HG03575 (cell line): ENCODE data around the gene THADA.

Experiments used
- ATAC-seq: cut with Tn5 transposase; IDR thresholded peaks from one replicate; pipeline ENCODE4 v1.9.1; 2021; ENCODE audit not compliant: unreplicated experiment, insufficient number of reproducible peaks, low FRiP score; ENCODE audit errors: extremely low read depth

THADA gene

DNA sequence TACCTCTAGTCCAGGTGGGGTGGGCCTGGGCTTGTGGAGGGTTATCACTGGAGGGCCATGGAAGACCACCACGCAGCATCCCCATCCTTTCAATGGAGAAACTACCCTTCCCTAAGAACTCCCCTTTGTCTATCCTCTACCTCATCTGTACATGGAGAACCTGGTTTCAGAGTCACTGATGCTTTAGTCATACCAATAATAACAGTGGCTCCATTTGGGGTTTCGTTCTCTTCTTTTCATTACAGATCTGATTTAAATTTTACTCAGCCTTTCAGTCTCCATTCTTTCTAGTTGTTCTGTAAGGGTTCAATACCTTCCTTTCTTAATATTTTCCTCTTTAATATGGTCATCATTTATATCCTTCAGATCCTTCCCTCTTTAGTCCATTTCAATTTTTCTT, 314.8 kb downstream of the THADA start:
- no peak for ATAC-seq

GRCh38 chr2:43279317-43279840, 316.5 kb downstream of the THADA start:
- ATAC-seq, result no peak

- ATAC-seq, result no peak
Measured at GRCh38 chr2:43278564-43279220, 317.1 kb downstream of the THADA start.

DNA sequence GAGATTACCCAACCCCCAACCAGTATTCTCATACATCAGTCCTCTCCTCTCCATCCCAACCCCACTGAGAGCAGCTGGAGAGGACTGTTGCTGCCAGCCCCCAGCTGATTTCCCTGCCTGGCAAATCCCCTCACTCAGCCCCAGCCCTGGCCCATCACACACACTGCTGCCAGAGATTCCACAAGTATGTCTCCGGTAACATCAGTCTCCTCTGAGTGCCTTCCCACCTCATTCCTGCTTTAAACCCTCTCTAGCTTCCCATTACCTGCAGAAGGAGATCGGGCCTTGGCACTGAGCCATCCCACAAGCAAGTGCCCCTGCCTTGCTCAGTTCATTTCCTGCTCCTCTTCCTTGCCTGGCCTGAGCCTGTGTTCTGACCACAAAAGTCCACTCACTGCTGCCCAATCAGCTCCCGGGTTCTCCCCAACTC, 318.9 kb downstream of the THADA start:
- ATAC-seq, result no peak

DNA sequence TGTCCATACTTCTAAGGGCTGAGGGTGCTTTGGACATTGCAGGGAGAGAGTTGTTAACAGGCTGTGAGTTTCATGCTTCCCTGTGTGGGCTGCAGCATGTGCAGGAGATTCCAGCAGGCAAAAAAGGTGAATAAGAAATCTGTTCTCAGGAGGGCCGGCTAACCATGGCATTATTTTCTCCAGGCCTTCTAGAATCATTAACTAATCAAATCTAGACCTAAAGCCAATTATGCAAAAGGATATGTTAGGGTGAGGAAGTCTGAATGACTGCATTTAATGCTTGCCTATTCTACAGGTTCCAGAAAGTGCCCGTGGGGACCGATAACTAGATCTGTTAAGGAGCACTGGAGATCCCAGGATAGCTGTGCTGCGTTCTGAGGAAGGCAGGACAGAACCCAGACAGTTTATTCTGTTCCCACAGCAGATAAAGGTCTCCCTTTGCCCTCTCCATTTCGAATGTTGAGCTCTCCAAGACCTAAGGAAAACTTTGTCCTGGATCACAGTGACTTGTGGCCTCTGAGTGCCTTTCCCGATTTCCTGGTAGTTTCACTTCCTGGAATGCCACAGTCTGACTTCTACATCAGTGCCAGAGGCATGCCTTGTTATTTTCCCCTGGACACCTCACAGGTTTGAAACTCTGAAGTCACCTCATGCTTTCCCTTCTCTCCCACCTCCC, 319.4 kb downstream of the THADA start:
- no peak for ATAC-seq

DNA sequence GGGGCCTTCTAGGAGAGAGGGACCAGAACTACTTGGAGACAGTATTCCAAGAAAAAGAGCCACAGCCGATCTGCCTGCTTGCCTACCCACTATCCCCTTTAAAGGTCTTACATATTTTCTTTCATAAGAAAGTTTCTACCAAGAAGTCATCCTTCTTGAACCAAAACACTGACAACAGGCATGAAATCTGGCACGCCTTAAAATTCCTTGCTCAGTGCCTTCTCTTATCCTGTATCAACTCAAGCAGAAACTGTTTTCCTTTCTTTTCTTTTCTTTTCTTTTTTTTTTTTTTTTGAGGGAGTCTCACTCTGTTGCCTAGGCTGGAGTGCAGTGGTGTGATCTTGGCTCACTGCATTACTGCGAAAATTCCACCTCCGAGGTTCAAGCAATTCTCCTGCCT, 321.1 kb downstream of the THADA start:
- no peak for ATAC-seq

DNA sequence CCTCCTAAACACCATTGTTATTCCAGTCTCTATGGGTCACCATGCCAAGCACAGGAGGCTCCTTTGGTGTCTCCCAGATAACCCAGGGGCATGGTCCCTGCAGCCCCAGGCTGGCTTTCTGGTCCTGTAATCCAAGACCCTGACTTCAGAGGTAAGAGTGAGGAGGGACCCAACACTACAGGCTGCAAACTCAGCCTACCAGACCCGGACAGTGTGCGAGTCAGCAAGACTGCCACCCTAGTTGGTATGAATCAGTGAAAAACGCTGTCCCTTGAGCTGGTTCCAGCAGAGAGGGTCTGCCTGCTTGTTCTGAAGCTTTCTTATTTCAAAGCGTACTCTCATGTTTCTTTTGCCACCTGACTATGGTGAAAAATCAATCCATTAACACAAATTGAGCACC, 321.8 kb downstream of the THADA start:
- ATAC-seq, result no peak

DNA sequence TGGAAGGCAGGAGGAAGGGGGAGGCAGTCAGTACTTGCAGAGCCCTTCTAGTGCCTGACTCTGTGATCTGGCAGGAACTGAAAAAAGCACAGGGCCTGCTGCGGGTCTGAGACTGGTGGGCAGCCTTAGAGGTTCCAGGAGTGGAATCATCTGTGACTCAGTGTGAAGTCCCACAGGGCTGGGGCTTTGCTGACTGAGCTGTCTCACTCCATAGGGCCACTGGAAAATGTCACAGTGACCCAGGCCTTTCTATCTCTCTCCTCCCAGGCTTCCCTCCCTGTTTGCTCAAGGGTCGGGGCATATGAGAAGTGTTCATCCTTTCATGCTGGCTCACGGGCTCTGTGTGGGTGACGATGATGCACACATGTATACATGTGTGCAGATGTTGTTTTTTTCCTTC, 322.3 kb downstream of the THADA start:
- ATAC-seq, result no peak

DNA sequence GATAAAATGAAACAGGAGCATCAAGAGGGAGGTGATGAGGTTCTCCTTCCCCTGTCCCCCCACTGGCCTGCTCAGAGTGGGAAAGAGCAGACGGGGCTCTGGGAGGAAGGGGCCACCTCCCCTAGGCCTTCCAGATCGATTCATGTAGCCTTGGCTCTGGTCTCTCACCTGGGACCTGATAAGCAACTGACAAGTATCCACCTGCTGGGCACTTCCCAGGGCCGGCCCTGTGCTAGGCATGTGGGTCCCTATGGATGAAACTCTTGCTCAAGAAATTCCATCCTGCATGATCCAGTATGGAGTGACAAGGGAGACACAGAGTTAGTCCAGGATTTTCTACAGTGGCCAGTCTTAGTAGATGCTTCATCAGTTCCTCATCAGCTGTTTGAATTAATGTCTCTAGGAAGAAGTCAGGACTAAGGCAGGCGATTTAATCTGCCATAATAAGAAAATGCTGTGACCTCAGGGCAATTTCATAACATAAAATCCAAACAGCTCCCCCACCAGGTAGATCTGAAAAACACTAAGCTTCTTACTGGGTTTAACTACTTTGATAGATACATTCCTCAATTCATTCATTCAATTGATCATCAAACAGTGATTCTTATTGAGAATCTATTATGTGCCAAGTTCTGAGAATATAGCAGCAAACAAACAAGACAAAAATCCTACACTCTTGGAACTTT, 324.8 kb downstream of the THADA start:
- ATAC-seq, result no peak

DNA sequence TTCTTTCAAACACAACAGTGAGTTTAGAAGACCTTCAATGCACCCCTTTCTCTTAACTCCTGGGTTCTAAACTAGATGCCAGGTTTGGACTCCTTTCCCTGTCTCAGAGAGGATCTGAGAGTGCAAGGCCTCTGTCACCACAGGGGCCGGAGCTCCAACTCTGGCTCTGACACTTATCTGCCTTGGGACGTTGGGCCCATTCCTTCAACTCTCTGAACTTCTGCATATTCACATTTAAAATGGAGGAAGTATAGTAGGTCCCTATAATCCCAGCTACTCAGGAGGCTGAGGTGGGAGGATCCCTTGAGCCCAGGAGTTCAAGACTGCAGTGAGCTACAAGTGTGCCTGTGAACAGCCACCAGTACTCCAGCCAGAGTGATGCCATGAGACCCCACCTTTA, 325.4 kb downstream of the THADA start:
- no peak for ATAC-seq

DNA sequence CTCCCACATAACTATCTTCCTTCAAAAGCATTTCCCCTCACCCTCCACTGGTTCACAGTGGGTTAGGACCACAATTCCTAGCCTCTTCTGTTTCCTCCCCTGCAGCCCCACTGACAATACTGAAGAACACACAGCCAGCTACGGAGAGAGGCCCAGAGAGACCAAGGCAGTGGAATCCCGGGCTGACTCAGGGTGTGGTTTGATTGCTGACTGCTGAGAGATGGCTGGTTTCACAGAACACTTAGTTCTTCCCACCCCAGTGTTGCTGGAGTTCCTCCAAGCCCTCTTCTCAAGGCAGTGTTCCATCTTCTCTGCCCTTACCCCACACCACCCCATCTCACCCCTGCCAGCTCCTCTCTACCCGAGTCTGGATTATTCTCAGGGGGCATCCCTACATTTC, 326.1 kb downstream of the THADA start:
- ATAC-seq, result no peak

GRCh38 chr2:43269074-43269572, 326.7 kb downstream of the THADA start:
- no peak for ATAC-seq

GRCh38 chr2:43268066-43268953, 327.5 kb downstream of the THADA start:
- no peak for ATAC-seq

DNA sequence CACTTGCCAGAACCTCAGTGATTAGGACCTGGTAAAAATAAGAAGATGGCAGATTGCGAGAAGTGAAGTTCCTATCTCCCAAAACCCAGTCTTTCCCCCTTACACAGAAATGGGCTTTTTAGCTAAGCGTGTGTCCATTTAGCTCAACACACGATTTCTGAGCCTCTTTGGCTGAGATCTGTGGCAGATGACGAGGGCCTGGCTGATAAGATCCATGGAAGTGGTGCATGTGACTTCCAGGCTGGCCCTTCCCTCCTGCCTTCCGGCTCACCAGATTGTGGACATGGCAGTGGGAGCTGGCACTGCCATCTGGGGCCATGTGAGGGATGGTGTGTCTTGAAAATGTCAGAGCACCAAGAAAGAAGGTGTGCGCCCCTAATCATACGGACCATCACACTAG, 328.5 kb downstream of the THADA start:
- no peak for ATAC-seq

GRCh38 chr2:43266711-43267111, 329.1 kb downstream of the THADA start:
- no peak for ATAC-seq

DNA sequence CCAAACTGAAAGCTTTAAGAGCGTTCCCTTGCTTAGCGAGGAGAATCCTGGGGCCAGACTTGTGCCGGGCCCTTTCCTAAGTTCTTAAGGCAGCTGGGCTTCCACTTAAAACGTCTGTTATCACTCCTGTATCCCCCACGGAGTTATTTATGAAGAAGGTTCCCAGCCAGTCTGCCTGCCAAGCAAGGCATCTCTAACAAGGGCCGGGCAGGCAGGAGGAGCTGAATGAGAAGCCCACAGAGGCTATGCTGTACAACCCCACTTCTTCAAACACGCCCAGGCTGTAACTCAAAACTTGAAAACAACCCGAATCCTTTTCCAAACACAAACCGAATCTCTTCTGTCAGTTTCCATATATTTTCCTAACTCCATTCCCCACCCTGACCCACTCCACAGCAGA, 330.4 kb downstream of the THADA start:
- ATAC-seq, result no peak

DNA sequence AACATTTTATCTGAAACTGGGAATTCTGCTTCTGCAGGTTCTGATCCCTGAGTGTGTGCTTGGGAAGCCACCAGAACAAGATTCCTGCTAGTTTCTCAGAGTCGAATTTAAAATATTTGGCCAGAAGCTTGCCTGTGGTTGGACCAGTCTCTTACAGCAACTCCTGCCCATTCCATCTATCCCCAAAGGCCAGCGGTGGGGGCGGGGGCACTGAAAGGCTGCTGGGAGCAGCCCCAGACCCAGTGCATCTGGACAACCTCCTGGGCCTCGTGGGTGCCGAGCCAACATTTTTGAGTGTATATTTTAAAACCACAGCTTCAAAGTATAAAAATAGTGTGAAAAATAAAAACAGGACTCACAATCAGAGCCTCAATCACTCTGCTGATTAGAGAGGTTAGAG, 330.8 kb downstream of the THADA start:
- no peak for ATAC-seq

DNA sequence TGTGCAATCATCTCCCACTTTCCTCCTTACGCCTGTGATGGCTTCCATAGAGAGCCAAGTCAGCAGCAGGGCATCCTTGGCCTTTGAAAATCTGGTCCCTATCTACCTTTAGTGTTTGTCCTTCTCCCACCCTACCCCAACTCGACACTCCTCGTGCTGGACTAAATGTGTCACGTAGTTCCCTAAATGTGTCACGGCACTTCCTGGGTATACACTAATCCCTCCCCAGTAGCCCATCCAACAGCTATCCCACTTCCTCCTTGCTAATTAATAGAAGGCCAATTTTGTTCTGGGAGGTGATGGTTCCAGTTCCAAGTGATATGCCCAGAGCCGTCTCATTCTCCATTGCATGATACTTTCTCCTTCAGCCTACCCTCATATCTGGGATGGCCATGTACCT, 332.9 kb downstream of the THADA start:
- ATAC-seq, result no peak

- no peak for ATAC-seq
Measured at GRCh38 chr2:43262239-43262638, 333.6 kb downstream of the THADA start.
